HepG2 (cell line): ENCODE measurements around the gene ZCCHC7. TPM values are rescaled to one million over a fixed set of nuclear protein-coding genes. Genes with fewer than 3 reads are reported as not detected.

Source experiments
- CBX5 ChIP-seq: sonication (generic); formaldehyde crosslinking; IDR thresholded peaks from 2 replicates; pipeline ENCODE4 v1.4.0; 2020; ENCODE audit warnings: missing genetic modification reagents, borderline replicate concordance
- HNRNPK ChIP-seq: fragments of 200-400 bp; formaldehyde crosslinking; IDR thresholded peaks from 2 replicates; pipeline ENCODE4 v1.6.1; 2018; ENCODE audit warnings: low read length, low read depth, moderate library complexity, mild to moderate bottlenecking; ENCODE audit not compliant: poor library complexity, severe bottlenecking
- KLF15 ChIP-seq: sonication (generic); formaldehyde crosslinking; IDR thresholded peaks from 2 replicates; pipeline ENCODE4 v1.8.1; 2023; ENCODE audit warnings: borderline replicate concordance, mild to moderate bottlenecking, inconsistent platforms, missing genetic modification reagents, mixed read lengths
- MLXIP ChIP-seq: sonication (generic); formaldehyde crosslinking; IDR thresholded peaks from 2 replicates; pipeline ENCODE4 v1.9.0; 2021; ENCODE audit warnings: missing genetic modification reagents, borderline replicate concordance
- NFE2L1 ChIP-seq: sonication (generic); formaldehyde crosslinking; IDR thresholded peaks from 2 replicates; pipeline ENCODE4 v1.4.0; 2020; ENCODE audit warnings: missing genetic modification reagents, mild to moderate bottlenecking, borderline replicate concordance
- NRL ChIP-seq: sonication (generic); formaldehyde crosslinking; IDR thresholded peaks from 2 replicates; pipeline ENCODE4 v1.5.0; 2020; ENCODE audit warnings: missing genetic modification reagents, mild to moderate bottlenecking, moderate library complexity, borderline replicate concordance
- PAF1 ChIP-seq: IDR thresholded peaks from 2 replicates; pipeline ENCODE4 v1.6.1; 2016; ENCODE audit warnings: missing genetic modification reagents, missing compliant biosample characterization
- RAD51 ChIP-seq: fragments of 450-650 bp; IDR thresholded peaks from 2 replicates; pipeline ENCODE4 v1.6.1; 2016; ENCODE audit warnings: borderline replicate concordance
- RCOR2 ChIP-seq: IDR thresholded peaks from 2 replicates; pipeline ENCODE4 v1.6.1; 2016; ENCODE audit warnings: missing biosample characterization, missing genetic modification reagents
- SCMH1 ChIP-seq: sonication (generic); formaldehyde crosslinking; IDR thresholded peaks from 2 replicates; pipeline ENCODE4 v1.9.0; 2021; ENCODE audit warnings: missing genetic modification reagents, mild to moderate bottlenecking, borderline replicate concordance
- SMYD3 ChIP-seq: sonication (generic); formaldehyde crosslinking; IDR thresholded peaks from 2 replicates; pipeline ENCODE4 v1.8.1; 2023; ENCODE audit warnings: mild to moderate bottlenecking, missing genetic modification reagents
- SRSF4 ChIP-seq: fragments of 200-400 bp; formaldehyde crosslinking; IDR thresholded peaks from one replicate; pipeline ENCODE4 v1.6.1; 2018; ENCODE audit warnings: mild to moderate bottlenecking, low read depth, low read length, moderate library complexity; ENCODE audit not compliant: poor library complexity, severe bottlenecking
- TOPORS ChIP-seq: sonication (generic); formaldehyde crosslinking; IDR thresholded peaks from 2 replicates; pipeline ENCODE4 v1.8.0; 2023; ENCODE audit warnings: mild to moderate bottlenecking, missing genetic modification reagents
- ZBTB42 ChIP-seq: sonication (generic); formaldehyde crosslinking; IDR thresholded peaks from 2 replicates; pipeline ENCODE4 v1.5.0; 2020; ENCODE audit warnings: mild to moderate bottlenecking, missing genetic modification reagents
- ZNF10 ChIP-seq: sonication (generic); formaldehyde crosslinking; IDR thresholded peaks from 2 replicates; pipeline ENCODE4 v1.4.0; 2020; ENCODE audit warnings: mild to moderate bottlenecking, low read depth, missing genetic modification reagents, borderline replicate concordance
- ZNF446 ChIP-seq: sonication (generic); formaldehyde crosslinking; IDR thresholded peaks from 2 replicates; pipeline ENCODE4 v1.5.0; 2020; ENCODE audit warnings: mild to moderate bottlenecking, missing genetic modification reagents
- ZNF484 ChIP-seq: sonication (generic); formaldehyde crosslinking; IDR thresholded peaks from 2 replicates; pipeline ENCODE4 v1.5.1; 2020; ENCODE audit warnings: mild to moderate bottlenecking, low read depth, missing genetic modification reagents, borderline replicate concordance
- ZNF550 ChIP-seq: sonication (generic); formaldehyde crosslinking; IDR thresholded peaks from 2 replicates; pipeline ENCODE4 v1.4.0; 2020; ENCODE audit warnings: mild to moderate bottlenecking, missing genetic modification reagents, borderline replicate concordance
- ZNF577 ChIP-seq: sonication (generic); formaldehyde crosslinking; IDR thresholded peaks from 2 replicates; pipeline ENCODE4 v1.4.0; 2020; ENCODE audit warnings: mild to moderate bottlenecking, low read depth, missing genetic modification reagents, borderline replicate concordance
- ZNF614 ChIP-seq: IDR thresholded peaks from 2 replicates; pipeline ENCODE4 v1.6.1; 2018; ENCODE audit warnings: missing biosample characterization, missing genetic modification reagents, inconsistent platforms, borderline replicate concordance
- ZNF761 ChIP-seq: sonication (generic); formaldehyde crosslinking; conservative IDR thresholded peaks from 2 replicates; pipeline ENCODE4 v1.4.0; 2020; ENCODE audit warnings: mild to moderate bottlenecking, missing genetic modification reagents
- ZNF800 ChIP-seq: sonication (generic); formaldehyde crosslinking; IDR thresholded peaks from 2 replicates; pipeline ENCODE4 v1.4.0; 2020; ENCODE audit warnings: missing genetic modification reagents
- polyA plus RNA-seq, 8 experiments: library from polyadenylated mRNA; depleted of rRNA in 3 of 8; stranded (reverse) in 7 of 8; unstranded in 1 of 8; fragments of >200 nt; fragmentation: Illumina TruSeq in 4 of 8; extraction: Trizol in 4 of 8; gene quantifications; 2 replicates each; pipeline versions ENCODE4 v1.2.1 to v1.2.3, GENCODE V29; 2011 to 2016; ENCODE audit warnings: low read depth in 4 of 8, missing spikeins in 1 of 8, mixed read lengths in 1 of 8; ENCODE audit not compliant: insufficient read depth in 1 of 8
- total RNA-seq, 5 experiments: library from RNA; depleted of rRNA; stranded (reverse); fragments of >200 nt; fragmentation: Illumina TruSeq; extraction: Trizol; gene quantifications; 2 replicates each; pipeline ENCODE4 v1.2.3, GENCODE V29; 2016; ENCODE audit warnings: low read depth in 1 of 5

Gene ZCCHC7
- total and polyA plus RNA-seq, 2 of the 13 experiments (the other 11 are each of a cell fraction or from before 2014, with no cell fraction given), result 13.6 to 19.3 TPM

GRCh38 chr9:37079370-37080164 lies 40.8 kb upstream of the ZCCHC7 start (continued):
- TF ChIP-seq ZNF10 (no peak), ZNF577 (CRISPR knock-in tag) (peak; percentile 97; the same call in 1 of the 2 replicates), ZNF761 (peak; percentile 96), ZNF550 (CRISPR knock-in tag) (0 out of 2 replicates have a peak, but pooled peaks have one; percentile 84), SRSF4 (no peak), RAD51 (no peak), ZNF446 (CRISPR knock-in tag) (peak; percentile 98), KLF15 (CRISPR knock-in tag) (peak; percentile 99), HNRNPK (peak; percentile 41), NRL (peak; percentile 100), SMYD3 (CRISPR knock-in tag) (peak; percentile 99), MLXIP (peak; percentile 98), PAF1 (no peak), ZNF614 (CRISPR knock-in tag) (peak; percentile 67; the same call in 1 of the 2 replicates), ZNF800 (CRISPR knock-in tag) (peak; percentile 87), ZBTB42 (CRISPR knock-in tag) (peak; percentile 94; the same call in 1 of the 2 replicates), TOPORS (CRISPR knock-in tag) (peak; percentile 99), CBX5 (peak; percentile 97), ZNF484 (CRISPR knock-in tag) (peak; percentile 98), RCOR2 (CRISPR knock-in tag) (no peak), SCMH1 (CRISPR knock-in tag) (no peak), NFE2L1 (CRISPR knock-in tag) (peak; percentile 87; the same call in 1 of the 2 replicates)
